HEK293T (cell line): ENCODE measurements around the gene HOXD9.

ENCODE experiments used
- BHLHE40 ChIP-seq: fragments of 450-650 bp; IDR thresholded peaks from 2 replicates; pipeline ENCODE4 v1.6.1; 2016; ENCODE audit warnings: mild to moderate bottlenecking, moderate library complexity, borderline replicate concordance
- ELF4 ChIP-seq: fragments of 450-650 bp; IDR thresholded peaks from 2 replicates; pipeline ENCODE4 v1.6.1; 2017; ENCODE audit warnings: antibody characterized with exemption
- FOXA1 ChIP-seq: fragments of 450-650 bp; IDR thresholded peaks from 2 replicates; pipeline ENCODE4 v1.6.1; 2016; ENCODE audit warnings: mild to moderate bottlenecking
- FOXK2 ChIP-seq: fragments of 450-650 bp; IDR thresholded peaks from 2 replicates; pipeline ENCODE4 v1.6.1; 2016; ENCODE audit warnings: mild to moderate bottlenecking
- FOXM1 ChIP-seq: fragments of 450-650 bp; IDR thresholded peaks from 2 replicates; pipeline ENCODE4 v1.6.1; 2017; ENCODE audit warnings: mild to moderate bottlenecking, borderline replicate concordance
- LEF1 ChIP-seq: fragments of 450-650 bp; IDR thresholded peaks from 2 replicates; pipeline ENCODE4 v1.6.1; 2017; ENCODE audit warnings: mild to moderate bottlenecking, borderline replicate concordance
- NFRKB ChIP-seq: fragments of 450-650 bp; IDR thresholded peaks from 2 replicates; pipeline ENCODE4 v1.6.1; 2016; ENCODE audit warnings: mild to moderate bottlenecking, moderate library complexity
- SP1 ChIP-seq: fragments of 450-650 bp; IDR thresholded peaks from 2 replicates; pipeline ENCODE4 v1.6.1; 2017
- SUZ12 ChIP-seq: fragments of 450-650 bp; IDR thresholded peaks from 2 replicates; pipeline ENCODE4 v1.6.1; 2016; ENCODE audit warnings: mild to moderate bottlenecking
- TARDBP ChIP-seq: fragments of 450-650 bp; IDR thresholded peaks from 2 replicates; pipeline ENCODE4 v1.6.1; 2016

GRCh38 chr2:176160986-176161824 lies 38.7 kb downstream of the HOXD9 start:
- no peak for TF ChIP-seq FOXK2
- TF ChIP-seq BHLHE40: no peak
- TF ChIP-seq ELF4: no peak
- no peak for TF ChIP-seq SP1
- no peak for TF ChIP-seq FOXA1
- no peak for TF ChIP-seq FOXM1
- TF ChIP-seq TARDBP: no peak
- no peak for TF ChIP-seq NFRKB
- no peak for TF ChIP-seq SUZ12
- TF ChIP-seq LEF1: no peak
